ENCODE results near the gene KRTAP9-1. TPM values are rescaled to one million over a fixed set of nuclear protein-coding genes. Genes with fewer than 3 reads are reported as not detected.
"Not testable (repeated sequence)": the region's sequence is repeated elsewhere in the genome, so short reads cannot be mapped to it uniquely, and the experiment has no call there.

Gene KRTAP9-1
- total and polyA plus RNA-seq, 7 donors = not detected

DNA sequence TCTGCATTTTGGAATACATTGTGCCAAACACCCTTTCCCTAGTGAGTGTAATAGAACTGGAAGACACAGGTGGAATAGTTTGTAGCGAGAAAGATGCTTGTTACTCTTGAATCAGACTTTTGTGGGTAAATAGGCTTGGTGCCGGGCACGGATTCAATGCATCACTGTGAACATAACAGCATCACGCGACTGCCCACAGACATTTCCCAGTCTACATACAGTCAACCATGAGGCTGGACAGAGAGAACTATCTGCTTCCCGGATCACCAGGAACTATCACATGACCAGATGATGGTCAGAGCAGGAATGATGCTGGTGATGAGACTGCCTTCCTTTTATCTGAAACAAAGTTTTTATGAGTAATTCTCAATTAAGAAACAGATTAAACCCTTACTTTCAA lies 36.4 kb downstream of the KRTAP9-1 start:
- DNase-seq (no peak), ATAC-seq (no peak)
- intact Hi-C loops (cut with DNase I) = no loop called here
- no peak overlapping the region for H3K27ac ChIP-seq
- H3K4me3 ChIP-seq = no peak overlapping the region
- TF ChIP-seq CTCF (IDR thresholded peaks at IDR 0.05) = no peak
- no peaks in the 10 kb centered on the region for H3K9me3 ChIP-seq
- 89 to 97% (median 92%) methylated on average over 6 of the region's 6 CpGs for WGBS, 3 donors
- peaks cover 0 to 6% (median 0%) of the 10 kb centered on the region in 3 donors for H3K27me3 ChIP-seq (ENCODE audit: insufficient read depth in 3 of 3, low read length in 2 of 3)
- H3K4me1 ChIP-seq = no peaks in the 10 kb centered on the region
- no peaks in the 10 kb centered on the region for H3K36me3 ChIP-seq (ENCODE audit: insufficient read depth in 1 of 2, low read depth in 1 of 2)

- H3K27me3 ChIP-seq (ENCODE audit: insufficient read depth in 3 of 3, low read length in 2 of 3); intact Hi-C loops (cut with DNase I); H3K4me3 ChIP-seq; H3K27ac ChIP-seq; H3K36me3 ChIP-seq (ENCODE audit: insufficient read depth in 1 of 2, low read depth in 1 of 2); ATAC-seq; DNase-seq; H3K9me3 ChIP-seq; H3K4me1 ChIP-seq: not testable (repeated sequence)
- 45 to 85% (median 53%) methylated on average over 2 of the region's 4 CpGs for WGBS, 3 donors
Observed at GRCh38 chr17:41226598-41227095, 37.0 kb downstream of the KRTAP9-1 start, which contains the start of gene KRTAP9-2. TSS of gene KRTAP9-2 (plus strand) at chr17:41226648. CDS start at chr17:41226655, 7 bp downstream.

- Histone ChIP-seq H3K4me3 (no peak overlapping the region), H3K36me3 (ENCODE audit: insufficient read depth in 1 of 2, low read depth in 1 of 2) (no peaks in the 10 kb centered on the region), H3K4me1 (no peaks in the 10 kb centered on the region), H3K9me3 (no peaks in the 10 kb centered on the region), H3K27me3 (ENCODE audit: insufficient read depth in 3 of 3, low read length in 2 of 3) (peaks cover 0 to 11% (median 0%) of the 10 kb centered on the region in 3 donors), H3K27ac (no peak overlapping the region)
- intact Hi-C loops (cut with DNase I) = no loop called here
- no peak for ATAC-seq
- no peak for TF ChIP-seq CTCF (IDR thresholded peaks at IDR 0.05)
- no peak for DNase-seq
Observed at GRCh38 chr17:41230094-41230493, 40.4 kb downstream of the KRTAP9-1 start.

DNA sequence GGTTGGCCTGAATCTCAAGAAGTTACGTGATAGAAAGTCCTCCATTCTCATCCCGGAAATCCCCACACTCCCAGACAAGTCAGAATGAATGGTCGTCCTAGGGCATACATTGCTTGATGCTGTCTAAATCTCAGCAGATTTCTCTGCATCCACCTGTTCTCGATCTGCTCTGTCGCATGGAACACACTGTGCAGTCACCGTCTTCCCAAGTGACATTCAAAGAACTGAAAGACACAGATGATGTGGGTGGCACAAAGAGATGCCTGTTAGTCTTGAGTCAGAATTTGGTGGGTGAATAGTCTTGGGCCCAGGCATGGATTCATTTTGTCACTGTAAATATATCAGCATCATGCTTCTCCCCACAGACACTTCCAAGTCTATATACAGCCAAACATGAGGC lies 42.0 kb downstream of the KRTAP9-1 start:
- intact Hi-C loops (cut with DNase I) = no loop called here
- Histone ChIP-seq H3K27me3 (ENCODE audit: insufficient read depth in 3 of 3, low read length in 2 of 3) (peaks cover 0 to 11% (median 0%) of the 10 kb centered on the region in 3 donors), H3K4me3 (no peak overlapping the region), H3K4me1 (no peaks in the 10 kb centered on the region), H3K27ac (no peak overlapping the region), H3K9me3 (no peaks in the 10 kb centered on the region), H3K36me3 (ENCODE audit: insufficient read depth in 1 of 2, low read depth in 1 of 2) (no peaks in the 10 kb centered on the region)
- no peak for TF ChIP-seq CTCF (IDR thresholded peaks at IDR 0.05)
- ATAC-seq (no peak), DNase-seq (no peak)
- 81 to 84% (median 82%) methylated on average over 6 of the region's 6 CpGs for WGBS, 3 donors

GRCh38 chr17:41232399-41233105 lies 42.9 kb downstream of the KRTAP9-1 start, which contains the start of gene KRTAP9-3:
TSS of gene KRTAP9-3 (plus strand) at chr17:41232449. CDS start at chr17:41232502, 53 bp downstream.
- 42 to 70% (median 43%) methylated on average over 1 of the region's 1 CpG for WGBS, 3 donors
- DNase-seq; intact Hi-C loops (cut with DNase I); H3K4me1 ChIP-seq; H3K36me3 ChIP-seq (ENCODE audit: insufficient read depth in 1 of 2, low read depth in 1 of 2); ATAC-seq; H3K9me3 ChIP-seq; H3K4me3 ChIP-seq; H3K27ac ChIP-seq: not testable (repeated sequence)
- H3K27me3 ChIP-seq (ENCODE audit: insufficient read depth in 3 of 3, low read length in 2 of 3) = peaks cover 0 to 11% (median 0%) of the 10 kb centered on the region in 3 donors

- H3K27ac ChIP-seq; ATAC-seq; H3K4me1 ChIP-seq; H3K4me3 ChIP-seq; H3K36me3 ChIP-seq (ENCODE audit: insufficient read depth in 1 of 2, low read depth in 1 of 2); H3K27me3 ChIP-seq (ENCODE audit: insufficient read depth in 3 of 3, low read length in 2 of 3); intact Hi-C loops (cut with DNase I); DNase-seq; H3K9me3 ChIP-seq: not testable (repeated sequence)
- WGBS, 3 donors = 46 to 64% (median 47%) methylated on average over 4 of the region's 4 CpGs
Observed at GRCh38 chr17:41237116-41237515, 47.4 kb downstream of the KRTAP9-1 start.

DNA sequence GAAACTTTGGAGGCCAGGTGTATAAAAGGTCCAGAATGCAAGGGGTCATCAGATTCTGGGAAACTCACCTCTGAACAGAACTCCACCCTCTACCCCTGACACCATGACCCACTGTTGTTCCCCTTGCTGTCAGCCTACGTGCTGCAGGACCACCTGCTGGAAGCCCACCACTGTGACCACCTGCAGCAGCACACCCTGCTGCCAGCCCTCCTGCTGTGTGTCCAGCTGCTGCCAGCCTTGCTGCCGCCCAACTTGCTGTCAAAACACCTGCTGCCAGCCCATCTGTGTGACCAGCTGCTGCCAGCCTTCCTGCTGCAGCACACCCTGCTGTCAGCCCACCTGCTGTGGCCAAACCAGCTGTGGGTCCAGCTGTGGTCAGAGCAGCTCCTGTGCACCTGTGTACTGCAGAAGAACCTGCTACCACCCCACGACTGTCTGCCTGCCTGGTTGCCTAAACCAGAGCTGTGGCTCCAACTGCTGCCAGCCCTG lies 48.3 kb downstream of the KRTAP9-1 start, which contains the start of gene KRTAP9-8:
KRTAP9-8 (plus strand) TSS at position 51 of the 489 bp plus-strand sequence; CDS start at position 104, 53 bp downstream.
- DNase-seq; H3K4me1 ChIP-seq; intact Hi-C loops (cut with DNase I); H3K4me3 ChIP-seq; ATAC-seq; H3K27ac ChIP-seq; H3K36me3 ChIP-seq (ENCODE audit: insufficient read depth in 1 of 2, low read depth in 1 of 2); H3K9me3 ChIP-seq; H3K27me3 ChIP-seq (ENCODE audit: insufficient read depth in 3 of 3, low read length in 2 of 3): not testable (repeated sequence)
- WGBS, 3 donors = 13 to 32% (median 24%) methylated on average over 3 of the region's 3 CpGs
